Renal cortex interstitium (tissue), 11 donors: ENCODE measurements around the gene DGLUCY. TPM values are rescaled to one million over a fixed set of nuclear protein-coding genes. Genes with fewer than 3 reads are reported as not detected.
"Not testable (repeated sequence)": the region's sequence is repeated elsewhere in the genome, so short reads cannot be mapped to it uniquely, and the experiment has no call there.

Experiments
- DNase-seq, 11 donors: peaks; one replicate each; pipeline ENCODE4 v3.0.0-alpha.2; 2013; ENCODE audit warnings: low read depth in 9 of 11, low spot score in 4 of 11; ENCODE audit errors: extremely low read depth in 1 of 11
- polyA plus RNA-seq, 3 donors: library from polyadenylated mRNA; unstranded; fragments of 120-200 nt; gene quantifications; one replicate each; pipeline ENCODE4 v1.2.1, GENCODE V29; 2013; ENCODE audit not compliant: insufficient read length in 3 of 3

DGLUCY gene
- polyA plus RNA-seq, 3 donors: 65.4 to 79.2 (median 73.4) TPM

- no peak for DNase-seq
Observed at GRCh38 chr14:91184559-91184958, 70.7 kb downstream of the DGLUCY start.

- DNase-seq: no peak
Observed at GRCh38 chr14:91185721-91186120, 71.8 kb downstream of the DGLUCY start.

- no peak for DNase-seq
Observed at GRCh38 chr14:91186515-91187066, 72.7 kb downstream of the DGLUCY start.

GRCh38 chr14:91187271-91187670 lies 73.4 kb downstream of the DGLUCY start:
- DNase-seq: no peak

DNA sequence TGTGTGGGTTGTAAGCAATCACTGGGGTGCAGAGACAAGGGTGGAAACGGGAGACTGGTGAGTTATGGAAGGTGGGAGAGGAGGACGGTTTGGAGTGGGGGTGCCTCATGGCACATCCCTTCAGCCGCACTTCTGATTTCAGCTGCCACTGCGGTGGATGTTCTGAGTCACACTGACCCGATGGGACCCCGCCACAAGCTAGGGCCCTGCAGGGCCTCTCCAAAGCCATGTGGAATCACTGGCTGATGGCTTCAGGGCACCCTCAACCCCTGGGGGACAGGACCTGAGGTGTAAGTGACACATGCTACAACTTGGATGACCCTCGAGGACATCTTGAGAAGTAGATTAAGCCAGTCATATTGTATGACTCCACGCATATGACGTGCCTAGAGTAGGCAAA lies 77.0 kb downstream of the DGLUCY start:
- DNase-seq: no peak

GRCh38 chr14:91193069-91193468 lies 79.2 kb downstream of the DGLUCY start:
- DNase-seq: no peak

GRCh38 chr14:91195881-91196280 lies 82.0 kb downstream of the DGLUCY start:
- no peak for DNase-seq

DNA sequence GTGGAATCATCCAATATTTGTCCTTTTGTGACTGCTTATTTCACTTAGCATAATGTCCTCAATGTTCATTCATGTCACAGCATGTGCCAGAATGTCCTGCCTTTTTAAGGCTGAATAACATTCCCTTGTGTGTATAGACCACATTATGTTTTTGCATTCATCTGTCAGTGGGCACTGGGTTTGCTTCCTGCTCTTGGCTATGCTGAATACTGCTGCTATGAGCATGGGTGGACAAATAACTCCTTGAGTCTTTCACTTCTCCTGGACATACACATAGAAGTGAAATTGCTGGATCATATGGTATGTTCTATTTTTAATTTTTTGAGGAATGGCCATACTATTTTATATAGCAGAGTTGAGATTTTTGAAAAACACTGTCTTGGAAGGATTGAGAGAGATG lies 83.8 kb downstream of the DGLUCY start:
- DNase-seq: no peak

- DNase-seq: not testable (repeated sequence)
Observed at GRCh38 chr14:91200802-91201201, 86.9 kb downstream of the DGLUCY start.

GRCh38 chr14:91202234-91202974 lies 88.5 kb downstream of the DGLUCY start:
- no peak for DNase-seq

DNA sequence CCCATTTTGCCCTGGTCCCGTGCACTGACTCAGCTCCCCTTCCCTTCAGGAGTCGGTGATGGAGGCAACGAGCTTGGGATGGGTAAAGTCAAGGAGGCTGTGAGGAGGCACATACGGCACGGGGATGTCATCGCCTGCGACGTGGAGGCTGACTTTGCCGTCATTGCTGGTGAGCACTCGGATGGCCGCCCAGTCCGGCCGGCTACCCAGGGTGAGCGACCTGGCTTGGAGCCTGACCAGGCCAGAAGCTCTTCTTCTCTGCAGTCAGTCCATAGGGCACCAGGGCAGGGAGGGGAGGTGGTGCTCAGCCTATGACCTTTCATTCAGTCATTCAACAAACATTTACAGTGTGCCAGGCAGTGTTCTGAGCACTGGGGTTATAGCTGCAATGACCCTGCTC lies 90.8 kb downstream of the DGLUCY start:
- DNase-seq: no peak

- DNase-seq: no peak
Observed at GRCh38 chr14:91205459-91205858, 91.6 kb downstream of the DGLUCY start.

DNA sequence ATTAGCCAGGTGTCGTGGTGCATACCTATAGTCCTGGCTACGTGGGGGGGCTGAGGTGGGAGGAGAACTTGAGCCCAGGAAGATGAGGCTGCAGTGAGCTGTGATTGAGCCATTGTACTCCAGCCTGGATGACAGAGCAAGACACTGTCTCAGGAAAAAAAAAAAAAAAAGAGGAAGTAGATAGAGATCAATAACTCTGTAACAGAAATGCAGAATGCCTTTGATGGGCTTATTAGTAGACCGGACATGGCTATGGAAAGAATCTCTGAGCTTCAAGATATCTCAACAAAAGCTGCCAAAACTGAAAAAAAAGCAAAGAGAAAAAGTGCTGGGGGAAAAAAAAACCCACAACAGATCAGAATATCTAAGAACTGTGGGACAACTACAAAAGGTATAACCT lies 93.1 kb downstream of the DGLUCY start:
- DNase-seq: no peak

GRCh38 chr14:91211017-91211416 lies 97.1 kb downstream of the DGLUCY start:
- DNase-seq: no peak

DNA sequence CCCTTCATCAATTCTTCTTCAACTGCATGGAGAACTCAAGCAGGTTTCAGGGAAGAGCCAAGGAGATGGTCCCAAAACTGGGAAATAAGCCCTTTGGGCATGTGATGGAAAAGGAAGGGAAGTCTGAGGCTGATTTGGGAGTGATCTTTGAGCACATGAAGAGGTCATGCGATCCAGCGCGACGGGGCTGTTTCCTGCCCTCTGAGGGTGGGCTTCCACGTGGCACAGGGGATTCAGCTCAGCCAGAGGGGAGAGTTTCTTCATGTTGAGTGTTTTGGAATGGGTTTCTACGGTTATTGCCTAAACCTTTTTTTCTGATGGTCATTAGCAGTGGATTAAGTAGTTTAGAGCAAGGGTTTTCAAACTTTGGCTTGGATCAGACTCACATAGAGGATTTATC lies 100.4 kb downstream of the DGLUCY start:
- no peak for DNase-seq

- DNase-seq: no peak
Observed at GRCh38 chr14:91215381-91215780, 101.5 kb downstream of the DGLUCY start.

- no peak for DNase-seq
Observed at GRCh38 chr14:91216731-91217226, 102.9 kb downstream of the DGLUCY start.

DNA sequence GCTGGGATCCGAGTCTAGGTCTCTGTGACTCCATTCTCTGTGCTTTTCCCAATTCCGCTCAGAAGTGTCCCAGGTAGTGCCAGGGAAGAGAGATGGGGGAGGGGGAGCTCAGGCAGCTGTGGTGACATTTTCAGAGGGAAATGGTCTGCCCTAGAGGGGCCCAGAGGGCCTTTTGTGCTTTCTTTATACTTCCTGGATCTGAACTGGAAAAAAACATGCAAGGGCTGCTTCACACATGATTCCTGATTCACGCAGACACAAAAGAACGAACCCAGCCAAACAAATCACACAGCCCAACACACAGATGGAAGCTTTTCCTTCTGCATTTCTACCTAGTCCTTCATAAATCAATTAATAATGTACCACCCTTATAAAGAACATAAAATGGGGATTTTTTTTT lies 104.1 kb downstream of the DGLUCY start:
- DNase-seq: no peak

DNA sequence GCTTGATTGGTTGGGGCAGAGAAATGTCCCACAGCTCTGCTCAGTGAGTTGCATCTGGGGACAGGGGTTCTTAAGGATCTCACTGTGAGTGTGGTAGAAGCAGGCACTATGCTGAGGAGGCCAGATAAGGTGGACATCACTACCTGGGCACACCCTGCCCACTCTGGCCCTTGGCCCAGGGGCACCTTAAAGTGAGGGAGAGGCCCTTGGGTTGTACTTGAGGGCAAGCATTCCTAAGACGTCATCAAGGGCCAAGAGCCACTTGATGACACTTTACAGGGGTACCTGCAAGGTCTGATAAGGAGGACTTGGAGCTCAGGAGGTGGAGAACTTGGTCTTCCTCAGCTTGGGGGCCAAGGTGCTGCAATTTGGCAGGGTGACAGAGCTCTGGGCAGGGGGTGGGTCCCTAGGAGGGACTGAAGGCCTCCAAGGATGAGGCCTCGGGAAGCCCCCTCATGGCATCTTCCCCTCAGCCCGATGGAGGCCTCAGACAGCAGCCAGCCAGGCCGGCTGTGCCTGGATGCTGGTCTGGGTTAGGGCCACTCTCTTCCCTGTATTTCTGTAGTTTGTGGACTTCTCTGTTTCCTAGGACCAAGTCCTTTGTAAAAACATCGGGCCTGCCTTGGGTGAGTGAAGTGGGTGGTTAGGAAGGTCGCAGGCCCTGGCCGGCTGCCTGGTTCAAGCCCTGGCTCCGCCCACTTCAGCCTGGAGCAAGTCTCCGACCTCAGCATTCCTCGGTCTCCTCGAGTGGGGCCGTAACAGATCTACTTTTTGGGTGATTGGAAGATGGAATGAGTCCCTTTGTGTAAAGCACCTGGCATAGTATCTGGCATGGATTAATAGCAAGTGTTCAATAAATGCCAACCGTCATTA lies 105.9 kb downstream of the DGLUCY start:
- no peak for DNase-seq

DNA sequence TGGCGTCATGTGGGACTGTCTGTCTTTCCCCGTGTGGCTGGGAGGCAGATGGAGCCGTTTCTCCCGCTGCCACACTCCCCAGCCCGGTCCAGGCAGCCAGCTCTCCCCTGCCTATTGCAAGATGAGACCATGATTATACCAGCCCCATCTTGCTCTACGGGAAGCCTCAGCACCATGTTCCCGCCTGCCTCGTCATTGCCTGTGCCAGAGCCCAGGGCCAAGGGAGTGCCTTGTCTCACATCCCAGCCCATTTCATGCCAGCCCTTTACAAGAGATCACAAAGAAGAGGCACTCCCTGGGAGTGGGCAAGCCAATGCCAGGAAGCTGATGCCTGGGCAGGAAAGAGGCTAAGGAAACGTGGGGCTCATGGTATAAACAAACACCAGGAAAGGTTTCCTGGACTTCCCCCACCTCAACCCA lies 106.7 kb downstream of the DGLUCY start:
- no peak for DNase-seq
